ENCODE results near the gene PTPRG. TPM values are rescaled to one million over a fixed set of nuclear protein-coding genes. Genes with fewer than 3 reads are reported as not detected.

The PTPRG gene
- polyA plus RNA-seq, 3 donors, result not detected

GRCh38 chr3:61666615-61667330 is 105.4 kb downstream of the PTPRG start:
- H3K4me2 ChIP-seq (replicated peaks; ENCODE audit: extremely low read depth, low read length, poor library complexity, severe bottlenecking), result no peak overlapping the region
- H4K20me1 ChIP-seq (ENCODE audit: insufficient read depth, low read length), result no peaks in the 10 kb centered on the region
- no peak for DNase-seq
- H3K9ac ChIP-seq (ENCODE audit: insufficient read depth, low read length, poor library complexity, severe bottlenecking), result no peak overlapping the region
- intact Hi-C loops (cut with micrococcal nuclease), result no loop called here
- no peak overlapping the region for H2AFZ ChIP-seq (ENCODE audit: insufficient read depth, low read depth, low read length, poor library complexity, severe bottlenecking)
- peaks cover 5 to 7% of the 10 kb centered on the region in 2 donors for H3K9me3 ChIP-seq (replicated peaks in 1 of 2; ENCODE audit: control insufficient read depth in 1 of 2, insufficient read depth in 1 of 2, low read length in 2 of 2)
- no peaks in the 10 kb centered on the region for H3K36me3 Mint-ChIP-seq
- H3K27me3 ChIP-seq (ENCODE audit: control insufficient read depth in 2 of 2, insufficient read depth in 2 of 2, low read length in 2 of 2), result no peaks in the 10 kb centered on the region
- TF ChIP-seq CTCF (IDR thresholded peaks at IDR 0.05), result no peak
- peaks cover 0 to 2% (median 0%) of the 10 kb centered on the region in 3 donors for H3K27me3 Mint-ChIP-seq (ENCODE audit: low read depth in 3 of 3)
- H3K9me3 Mint-ChIP-seq, result peaks cover 0 to 21% (median 9%) of the 10 kb centered on the region in 7 donors
- H3K36me3 ChIP-seq (replicated peaks in 1 of 2; ENCODE audit: control insufficient read depth in 1 of 2, insufficient read depth in 2 of 2, low read length in 2 of 2), result no peaks in the 10 kb centered on the region
- no peaks in the 10 kb centered on the region for H3K4me1 ChIP-seq (ENCODE audit: control insufficient read depth in 1 of 2, insufficient read depth in 2 of 2, low read length in 2 of 2)
- H3K79me2 ChIP-seq (ENCODE audit: insufficient read depth, low read length), result no peaks in the 10 kb centered on the region
- no peak overlapping the region for H3K27ac ChIP-seq (ENCODE audit: low read depth in 1 of 2, low read length in 2 of 2)
- no peak overlapping the region for H3K4me3 ChIP-seq (replicated peaks in 1 of 3; ENCODE audit: low read depth in 2 of 3, low read length in 3 of 3)
- no CpG with 5 or more reads among the region's 6 CpGs for WGBS (ENCODE audit: insufficient coverage)
- no peaks in the 10 kb centered on the region for H3K4me1 Mint-ChIP-seq
- H3K27ac Mint-ChIP-seq, result no peak overlapping the region
- no peak overlapping the region for H3K4me3 Mint-ChIP-seq

- Histone ChIP-seq H3K27ac (ENCODE audit: low read depth in 1 of 2, low read length in 2 of 2) (no peak overlapping the region), H3K4me2 (replicated peaks; ENCODE audit: extremely low read depth, low read length, poor library complexity, severe bottlenecking) (no peak overlapping the region), H3K36me3 (replicated peaks in 1 of 2; ENCODE audit: control insufficient read depth in 1 of 2, insufficient read depth in 2 of 2, low read length in 2 of 2) (no peaks in the 10 kb centered on the region), H3K79me2 (ENCODE audit: insufficient read depth, low read length) (no peaks in the 10 kb centered on the region), H3K4me3 (replicated peaks in 1 of 3; ENCODE audit: low read depth in 2 of 3, low read length in 3 of 3) (no peak overlapping the region), H3K4me1 (ENCODE audit: control insufficient read depth in 1 of 2, insufficient read depth in 2 of 2, low read length in 2 of 2) (no peaks in the 10 kb centered on the region), H4K20me1 (ENCODE audit: insufficient read depth, low read length) (no peaks in the 10 kb centered on the region), H2AFZ (ENCODE audit: insufficient read depth, low read depth, low read length, poor library complexity, severe bottlenecking) (no peak overlapping the region), H3K9me3 (replicated peaks in 1 of 2; ENCODE audit: control insufficient read depth in 1 of 2, insufficient read depth in 1 of 2, low read length in 2 of 2) (peaks cover 5 to 7% of the 10 kb centered on the region in 2 donors), H3K9ac (ENCODE audit: insufficient read depth, low read length, poor library complexity, severe bottlenecking) (no peak overlapping the region), H3K27me3 (ENCODE audit: control insufficient read depth in 2 of 2, insufficient read depth in 2 of 2, low read length in 2 of 2) (no peaks in the 10 kb centered on the region)
- no peak for DNase-seq
- Mint-ChIP-seq H3K4me3 (no peak overlapping the region), H3K27me3 (ENCODE audit: low read depth in 3 of 3) (peaks cover 0 to 2% (median 0%) of the 10 kb centered on the region in 3 donors), H3K9me3 (peaks cover 0 to 20% (median 8%) of the 10 kb centered on the region in 7 donors), H3K27ac (no peak overlapping the region), H3K36me3 (no peaks in the 10 kb centered on the region), H3K4me1 (no peaks in the 10 kb centered on the region)
- 90% methylated on average over 2 of the region's 6 CpGs for whole genome bisulfite sequencing (ENCODE audit: insufficient coverage)
- intact Hi-C loops (cut with micrococcal nuclease), result no loop called here
- TF ChIP-seq CTCF (IDR thresholded peaks at IDR 0.05), result no peak
These were observed 106.0 kb downstream of the PTPRG start for GRCh38 chr3:61667383-61667782.
